SH-SY5Y (cell line): ENCODE data around the gene KXD1.

Source experiments
- GATA2 ChIP-seq: IDR thresholded peaks from 2 replicates; pipeline ENCODE4 v1.6.1; 2011; ENCODE audit warnings: mild to moderate bottlenecking, low read depth, low read length
- GATA3 ChIP-seq: IDR thresholded peaks from 2 replicates; pipeline ENCODE4 v1.6.1; 2011; ENCODE audit warnings: low read depth, mild to moderate bottlenecking, low read length, moderate library complexity

DNA sequence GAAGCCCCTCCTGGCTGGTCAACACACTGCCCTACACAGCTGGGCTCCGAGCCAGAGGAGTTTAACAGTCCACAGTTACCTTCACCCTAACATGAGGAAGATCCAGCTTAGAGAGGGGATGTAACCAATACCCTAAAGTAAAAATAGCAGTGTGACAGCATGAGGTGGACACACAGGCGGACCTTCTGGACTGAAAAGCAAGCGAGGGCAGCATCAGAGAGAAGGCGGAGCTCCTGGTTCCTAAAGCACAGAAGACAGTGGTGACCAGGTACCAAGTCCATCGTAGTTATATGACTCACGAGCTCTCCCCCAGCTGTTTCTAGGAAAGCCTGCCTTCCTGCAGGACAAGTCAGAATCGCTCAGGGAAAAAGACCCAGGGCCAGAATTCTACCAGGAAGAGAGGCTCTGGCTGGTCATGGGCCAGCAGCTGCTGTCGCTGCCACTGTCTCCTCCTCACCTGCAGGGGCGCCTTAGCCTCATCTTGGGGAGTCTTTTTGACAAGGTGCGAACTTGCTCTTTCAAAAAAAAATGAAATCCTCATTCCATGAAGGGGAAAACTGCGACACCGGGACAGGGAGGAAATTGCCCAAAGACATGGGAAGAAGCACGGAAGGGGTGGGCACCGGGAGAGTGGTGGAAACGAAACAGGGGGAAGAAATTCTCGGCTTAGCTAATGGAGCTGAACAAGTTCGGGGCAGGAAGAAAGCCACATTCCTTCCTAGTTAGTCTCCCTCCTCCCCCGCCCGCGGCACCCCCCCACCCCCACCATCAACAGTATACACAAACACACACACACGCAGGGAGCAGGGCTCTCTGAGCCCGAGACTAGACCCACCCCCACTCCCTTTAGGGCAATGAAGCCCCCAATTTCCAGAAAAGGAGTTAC is 37.5 kb upstream of the KXD1 start:
- no peak for TF ChIP-seq GATA2
- TF ChIP-seq GATA3: no peak
